HEK293 (cell line): ENCODE data around the gene ZBED4.

Experiments
- REPIN1 ChIP-seq: fragments of 450-650 bp; formaldehyde crosslinking; IDR thresholded peaks from 2 replicates; pipeline ENCODE4 v1.5.1; 2017; ENCODE audit warnings: missing biosample characterization, missing genetic modification characterization, low read depth
- TF ChIP-seq, protein P1 (sequence below): fragments of 450-650 bp; formaldehyde crosslinking; IDR thresholded peaks from 2 replicates; pipeline ENCODE4 v1.5.1; 2016; ENCODE audit warnings: missing biosample characterization, missing genetic modification characterization
- TF ChIP-seq, protein P2 (sequence below): fragments of 450-650 bp; formaldehyde crosslinking; IDR thresholded peaks from 2 replicates; pipeline ENCODE4 v1.5.1; 2016; ENCODE audit warnings: missing biosample characterization, missing genetic modification characterization

DNA sequence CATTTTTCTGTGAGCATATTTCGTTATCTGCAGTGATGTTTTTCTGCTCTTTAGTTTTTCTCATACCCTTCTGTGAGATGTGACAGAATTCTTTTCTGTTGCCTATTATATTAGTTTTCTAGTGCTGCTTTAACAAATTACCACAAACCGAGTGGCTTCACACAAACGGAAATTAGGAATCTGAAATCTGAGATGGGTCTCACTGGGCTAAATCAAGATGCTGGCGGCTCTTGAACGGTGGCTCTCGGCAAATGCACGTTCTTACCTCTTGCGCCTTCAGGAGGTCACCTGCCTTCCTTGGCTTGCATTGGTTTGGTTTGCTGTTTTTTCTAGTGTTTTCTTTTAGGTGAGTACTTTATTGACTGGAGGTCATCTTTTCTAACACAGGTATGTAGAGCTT, 13.0 kb downstream of the ZBED4 start:
- TF ChIP-seq, protein P1, sequence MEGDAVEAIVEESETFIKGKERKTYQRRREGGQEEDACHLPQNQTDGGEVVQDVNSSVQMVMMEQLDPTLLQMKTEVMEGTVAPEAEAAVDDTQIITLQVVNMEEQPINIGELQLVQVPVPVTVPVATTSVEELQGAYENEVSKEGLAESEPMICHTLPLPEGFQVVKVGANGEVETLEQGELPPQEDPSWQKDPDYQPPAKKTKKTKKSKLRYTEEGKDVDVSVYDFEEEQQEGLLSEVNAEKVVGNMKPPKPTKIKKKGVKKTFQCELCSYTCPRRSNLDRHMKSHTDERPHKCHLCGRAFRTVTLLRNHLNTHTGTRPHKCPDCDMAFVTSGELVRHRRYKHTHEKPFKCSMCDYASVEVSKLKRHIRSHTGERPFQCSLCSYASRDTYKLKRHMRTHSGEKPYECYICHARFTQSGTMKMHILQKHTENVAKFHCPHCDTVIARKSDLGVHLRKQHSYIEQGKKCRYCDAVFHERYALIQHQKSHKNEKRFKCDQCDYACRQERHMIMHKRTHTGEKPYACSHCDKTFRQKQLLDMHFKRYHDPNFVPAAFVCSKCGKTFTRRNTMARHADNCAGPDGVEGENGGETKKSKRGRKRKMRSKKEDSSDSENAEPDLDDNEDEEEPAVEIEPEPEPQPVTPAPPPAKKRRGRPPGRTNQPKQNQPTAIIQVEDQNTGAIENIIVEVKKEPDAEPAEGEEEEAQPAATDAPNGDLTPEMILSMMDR (tag by site-specific recombination): no peak
- TF ChIP-seq, protein P2, sequence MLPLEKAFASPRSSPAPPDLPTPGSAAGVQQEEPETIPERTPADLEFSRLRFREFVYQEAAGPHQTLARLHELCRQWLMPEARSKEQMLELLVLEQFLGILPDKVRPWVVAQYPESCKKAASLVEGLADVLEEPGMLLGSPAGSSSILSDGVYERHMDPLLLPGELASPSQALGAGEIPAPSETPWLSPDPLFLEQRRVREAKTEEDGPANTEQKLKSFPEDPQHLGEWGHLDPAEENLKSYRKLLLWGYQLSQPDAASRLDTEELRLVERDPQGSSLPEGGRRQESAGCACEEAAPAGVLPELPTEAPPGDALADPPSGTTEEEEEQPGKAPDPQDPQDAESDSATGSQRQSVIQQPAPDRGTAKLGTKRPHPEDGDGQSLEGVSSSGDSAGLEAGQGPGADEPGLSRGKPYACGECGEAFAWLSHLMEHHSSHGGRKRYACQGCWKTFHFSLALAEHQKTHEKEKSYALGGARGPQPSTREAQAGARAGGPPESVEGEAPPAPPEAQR (tag by site-specific recombination): no peak
- no peak for TF ChIP-seq REPIN1 (tag by site-specific recombination)
